A172 (cell line): ENCODE measurements around the gene NECAB2. TPM values are rescaled to one million over a fixed set of nuclear protein-coding genes. Genes with fewer than 3 reads are reported as not detected.
A peak's percentile ranks its signal among the peaks of the same experiment; 100 is the strongest.

Experiments
- DNase-seq: peaks from one replicate; pipeline ENCODE4 v3.0.0-alpha.2; 2015; ENCODE audit warnings: low spot score
- total RNA-seq: library from RNA; depleted of rRNA; stranded (reverse); fragments of >200 nt; shearing (Covaris generic); gene quantifications from 2 replicates; pipeline ENCODE4 v1.2.3, GENCODE V29; 2014

The NECAB2 gene
- total RNA-seq, 1 experiment from 2014 or later: 8.5 TPM

DNA sequence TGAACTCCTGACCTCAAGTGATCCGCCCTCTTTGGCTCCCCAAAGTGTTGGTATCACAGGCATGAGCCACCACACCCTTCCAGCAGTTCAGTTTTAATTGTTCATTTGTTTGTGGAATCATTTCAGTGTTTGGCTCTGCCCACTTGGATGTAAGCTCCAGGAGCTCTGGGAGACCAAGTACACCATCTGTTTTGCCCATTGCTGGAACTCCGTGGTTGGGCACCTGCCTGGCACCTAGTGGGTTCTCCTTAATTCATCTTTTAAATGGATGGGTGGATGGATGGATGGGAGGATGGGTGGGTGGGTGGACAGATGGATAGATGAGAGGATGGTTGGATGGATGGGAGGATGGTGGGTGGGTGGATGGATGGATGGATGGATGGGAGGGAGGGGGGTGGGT is 953 bp upstream of the NECAB2 start:
- DNase-seq: no peak

DNA sequence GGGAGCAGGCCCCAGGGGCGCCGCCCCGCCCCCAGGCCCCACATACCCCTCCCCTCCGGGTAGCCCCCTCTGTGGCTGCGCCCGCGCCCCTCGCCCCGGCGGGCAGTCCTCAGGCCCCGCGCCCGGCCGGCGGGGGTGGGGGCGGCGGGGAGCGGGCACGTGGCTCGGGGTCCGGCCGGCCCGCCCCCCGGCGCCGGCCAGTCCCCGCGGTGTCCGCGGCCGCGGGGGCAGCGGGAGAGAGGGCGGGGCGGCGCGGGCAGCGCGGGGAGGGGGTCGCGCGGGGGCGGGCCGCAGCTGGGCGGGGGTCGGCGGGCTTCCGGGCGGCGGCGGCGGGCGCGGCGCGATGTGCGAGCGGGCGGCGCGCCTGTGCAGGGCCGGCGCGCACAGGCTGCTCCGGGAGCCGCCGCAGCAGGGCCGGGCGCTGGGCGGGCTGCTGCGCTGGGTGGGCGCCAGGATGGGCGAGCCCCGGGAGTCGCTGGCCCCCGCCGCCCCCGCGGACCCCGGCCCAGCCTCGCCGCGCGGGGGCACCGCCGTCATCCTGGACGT is 335 bp downstream of the NECAB2 start:
- DNase-seq: no peak

DNA sequence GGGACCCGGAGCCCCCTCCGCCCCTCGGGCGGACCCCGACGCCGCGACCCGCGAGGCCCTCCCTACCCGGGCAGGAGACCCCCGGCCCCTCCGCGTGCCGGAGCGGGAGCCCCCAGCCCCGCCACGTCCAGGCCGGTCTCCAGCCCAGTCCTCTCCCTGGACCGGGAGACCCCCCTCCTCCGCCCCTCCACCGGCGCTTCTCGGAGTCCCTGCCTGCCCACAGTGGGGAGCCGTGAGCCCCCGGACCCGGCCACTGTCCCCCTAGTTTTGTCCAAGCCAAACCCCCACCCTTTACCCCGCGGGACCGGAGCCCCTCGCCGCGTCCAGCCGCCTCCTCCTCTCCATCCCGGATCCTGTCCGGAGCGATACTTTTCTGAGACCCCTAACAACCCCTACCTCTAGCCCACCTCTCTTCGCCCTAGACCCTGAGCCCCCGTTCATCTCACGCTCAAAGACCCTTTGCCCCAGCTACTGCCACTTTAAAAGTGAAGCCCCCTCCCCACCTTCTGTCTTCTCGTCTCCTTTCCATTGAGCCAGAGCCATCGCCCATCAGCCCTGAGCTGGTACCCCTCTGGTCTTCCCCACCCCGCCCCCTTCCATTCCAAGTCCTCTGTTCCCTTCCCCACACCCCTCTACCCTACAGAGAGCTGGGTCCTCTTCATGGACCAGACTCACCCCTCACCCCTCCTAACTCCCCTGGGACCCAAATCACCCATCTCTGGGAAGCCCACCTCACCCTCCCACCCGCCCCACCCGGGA is 1.0 kb downstream of the NECAB2 start:
- DNase-seq: no peak

DNA sequence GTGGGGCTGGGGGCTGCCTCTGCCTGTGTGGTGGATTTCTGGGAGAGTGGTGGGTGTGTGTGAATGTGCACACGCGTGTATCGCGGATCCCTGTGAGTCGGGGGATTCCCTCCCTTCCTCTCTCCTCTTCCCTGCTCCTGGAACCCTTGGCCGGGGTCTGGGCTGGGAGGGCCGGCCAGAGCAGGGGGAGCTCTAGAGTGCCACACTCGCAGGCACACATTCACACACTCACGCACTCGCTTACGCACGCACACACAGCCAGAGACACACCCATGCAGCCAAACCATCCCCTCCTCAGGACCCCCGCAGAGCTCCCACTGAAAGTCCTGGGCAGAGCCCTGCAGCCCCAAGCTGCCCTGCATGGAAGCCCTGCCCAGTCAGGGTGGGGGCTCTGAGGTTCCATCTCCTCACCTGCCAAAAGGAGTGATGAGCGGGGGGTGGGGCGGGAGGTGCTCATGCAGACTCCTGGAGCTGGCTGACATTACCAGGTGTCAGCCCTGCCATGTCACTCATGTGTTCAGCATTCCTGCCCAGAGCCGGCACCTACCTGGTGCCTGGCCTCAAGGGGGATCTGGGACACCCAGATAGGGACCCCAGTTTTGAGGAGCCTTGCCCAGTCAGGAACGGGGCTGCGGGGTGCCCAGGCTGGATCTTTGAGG is 1.9 kb downstream of the NECAB2 start:
- DNase-seq: no peak

DNA sequence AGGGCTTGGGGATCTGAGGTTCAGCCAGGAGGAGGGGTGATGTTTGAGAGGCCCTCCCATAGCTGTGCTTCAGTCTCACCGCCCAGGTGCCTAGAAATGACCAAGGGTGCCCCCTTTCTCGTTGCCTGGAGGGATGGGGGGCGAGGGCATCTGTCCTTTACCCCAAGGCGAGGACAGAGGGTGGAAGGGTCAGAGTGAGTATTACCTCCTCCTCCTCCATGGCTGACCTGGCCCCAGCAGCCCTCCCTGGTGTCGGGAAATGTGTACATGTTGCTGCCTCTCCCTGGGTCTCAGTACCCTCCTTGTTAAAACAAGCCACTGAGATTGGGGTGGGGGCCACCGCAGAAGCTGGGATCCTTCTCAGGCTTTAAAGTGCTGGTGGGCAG is 2.4 kb downstream of the NECAB2 start:
- no peak for DNase-seq

DNA sequence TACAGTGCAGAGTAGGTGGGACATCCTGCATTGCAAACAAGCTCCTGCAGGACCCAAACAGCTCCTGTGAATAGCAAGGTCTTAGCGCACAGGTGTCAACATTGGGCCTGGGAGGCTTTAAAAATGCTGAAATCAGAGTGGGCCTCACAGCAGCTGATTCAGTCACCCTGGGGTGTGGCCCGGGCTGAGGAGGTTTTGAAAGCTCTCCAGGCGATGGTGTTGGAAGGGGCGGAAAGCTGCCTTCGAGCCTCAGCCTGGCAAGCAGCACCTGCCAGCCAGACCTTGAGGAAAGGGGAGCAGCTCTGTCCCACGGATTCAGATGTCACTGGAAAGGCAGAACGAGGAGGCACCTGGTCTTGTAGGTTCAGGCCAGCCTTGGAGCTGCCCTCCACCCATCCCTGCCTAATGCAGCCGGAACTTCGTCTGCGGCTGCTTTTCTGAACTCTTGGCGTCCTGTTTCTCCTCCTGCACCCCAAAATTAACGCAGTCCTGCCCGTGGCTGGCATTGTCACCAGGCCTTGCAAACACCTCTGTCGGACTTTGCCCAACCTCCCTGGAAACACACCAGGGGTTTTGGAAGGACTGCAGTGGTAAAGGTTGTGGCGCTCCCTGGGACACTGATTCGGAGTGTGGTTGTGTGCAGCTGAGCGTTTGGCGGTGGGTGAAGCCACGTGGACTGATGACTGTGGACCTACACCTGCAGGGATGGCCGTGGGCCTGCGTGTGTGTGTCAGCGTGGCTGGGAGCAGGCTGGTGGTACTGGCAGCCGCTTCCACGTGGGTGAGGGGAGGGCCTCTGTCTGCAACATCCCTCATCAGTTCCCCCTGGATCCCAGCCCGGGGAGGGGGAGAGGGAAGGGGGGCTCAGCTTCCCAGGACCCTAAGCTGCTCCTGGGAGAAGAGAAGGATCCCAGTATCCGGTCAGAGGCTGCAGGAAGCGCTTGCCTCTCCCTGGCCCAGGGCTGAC is 3.4 kb downstream of the NECAB2 start:
- DNase-seq: no peak

DNA sequence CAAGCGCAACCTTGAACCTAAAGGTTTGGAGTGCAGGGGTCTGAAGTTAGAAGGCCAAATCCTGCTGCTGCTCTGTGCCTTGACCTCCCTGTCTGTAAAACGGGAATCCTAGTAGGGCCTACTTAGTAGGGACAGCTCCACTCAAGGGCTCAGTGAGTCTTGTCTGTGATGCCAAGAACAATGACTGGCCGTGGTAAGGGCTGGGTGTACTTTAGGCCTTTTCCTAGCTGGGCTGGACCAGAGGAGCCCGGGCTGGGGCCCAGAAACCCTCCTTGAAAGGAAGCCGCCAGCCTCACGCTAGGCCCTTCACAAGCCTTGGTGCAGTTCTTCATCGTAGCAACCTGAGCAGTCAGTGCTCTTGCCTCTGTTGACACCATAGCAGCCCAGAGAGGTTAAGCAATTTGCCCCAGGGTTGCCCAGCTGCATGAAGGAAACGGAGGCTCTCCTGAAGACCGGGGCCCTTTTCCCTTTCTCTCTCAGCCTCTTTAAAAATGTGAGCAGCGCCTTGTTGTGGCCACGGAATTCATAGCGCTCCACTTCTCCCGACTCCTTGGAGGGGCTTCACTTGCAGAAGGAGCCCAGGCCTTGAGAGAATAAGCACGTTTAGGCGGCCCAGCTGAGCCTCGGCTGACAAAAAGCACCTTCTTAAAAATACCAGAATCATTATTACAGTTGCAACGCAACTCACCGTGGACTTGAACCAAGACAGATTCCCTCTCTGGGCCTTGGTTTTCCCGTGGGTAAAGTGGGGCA is 4.4 kb downstream of the NECAB2 start:
- no peak for DNase-seq

DNA sequence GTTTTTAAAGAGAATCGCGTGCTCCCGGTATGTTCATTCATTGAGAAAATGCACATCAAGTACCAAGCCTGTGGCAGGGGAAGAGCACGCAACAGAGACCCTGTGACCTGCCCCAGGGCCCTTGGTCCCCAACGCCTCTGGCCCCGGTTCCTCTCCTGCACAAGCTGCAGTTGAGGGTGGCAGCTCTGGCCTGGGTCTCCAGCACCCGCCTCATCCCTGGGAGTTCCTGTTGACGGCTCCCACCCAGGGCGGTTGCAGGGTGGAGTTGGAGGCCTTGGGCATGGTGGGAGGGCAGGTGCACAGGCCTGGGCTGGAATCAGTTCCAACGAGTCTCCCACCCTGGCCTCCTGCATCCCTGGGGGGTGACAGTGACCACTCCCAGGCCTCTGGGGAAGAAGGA is 5.0 kb downstream of the NECAB2 start:
- DNase-seq: no peak

DNA sequence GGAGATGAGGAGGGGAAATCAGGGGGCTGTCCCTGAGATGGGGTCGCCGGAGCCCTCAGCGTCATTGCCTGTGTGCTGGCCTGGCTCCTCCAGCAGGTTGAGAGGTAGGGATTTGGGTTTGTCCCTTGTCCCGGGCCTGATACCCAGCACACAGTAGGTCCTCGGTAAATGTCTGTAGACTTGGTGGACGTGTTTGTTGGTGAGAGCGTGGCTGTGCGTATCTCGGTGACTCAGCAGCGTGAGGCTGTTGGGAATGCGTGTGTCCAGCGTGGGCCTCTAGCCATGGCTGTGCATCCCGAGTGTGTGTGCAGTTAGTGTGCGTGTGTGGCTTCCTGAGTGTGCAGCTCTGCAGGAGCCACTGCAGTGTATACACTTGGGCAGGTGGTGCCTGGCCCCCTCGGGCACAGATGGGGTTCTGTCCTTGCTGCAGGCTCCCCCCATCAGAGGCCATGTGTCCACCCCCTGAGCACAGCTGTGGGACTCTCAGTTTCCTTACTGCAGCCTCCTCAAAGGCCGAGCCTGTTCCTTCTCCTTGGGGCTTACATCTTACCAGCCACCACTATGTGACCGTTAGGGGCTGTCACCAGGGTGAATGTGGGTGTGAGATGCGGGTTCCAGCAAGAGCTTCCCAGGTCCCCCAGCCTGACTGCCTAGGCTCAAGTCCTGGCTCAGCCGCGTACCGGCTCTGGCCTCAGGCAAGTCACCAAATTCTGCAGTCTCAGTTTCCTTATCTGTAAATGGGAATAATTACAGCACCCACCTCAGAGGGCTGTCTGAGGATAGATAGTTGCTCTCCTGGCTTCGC is 5.7 kb downstream of the NECAB2 start:
- no peak for DNase-seq

DNA sequence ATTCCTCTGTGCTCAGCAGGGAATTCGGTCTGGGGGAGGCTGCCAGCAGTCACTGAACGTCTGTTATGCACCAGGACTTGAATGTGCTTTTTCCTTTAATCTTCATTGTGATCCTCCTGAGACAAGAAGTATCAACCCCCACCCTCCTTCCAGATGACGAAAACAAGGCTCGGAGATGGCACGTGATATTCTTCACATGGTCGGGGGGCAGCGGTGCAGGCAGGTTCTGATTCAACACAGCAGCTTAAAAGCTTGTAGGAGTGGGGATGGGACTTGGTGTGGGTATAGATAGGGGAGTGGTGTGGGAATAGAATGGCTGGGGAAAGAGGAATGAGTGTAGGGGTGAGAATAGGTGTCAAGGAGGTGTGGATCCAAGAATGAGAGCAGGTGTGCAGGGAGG is 6.4 kb downstream of the NECAB2 start:
- no peak for DNase-seq

DNA sequence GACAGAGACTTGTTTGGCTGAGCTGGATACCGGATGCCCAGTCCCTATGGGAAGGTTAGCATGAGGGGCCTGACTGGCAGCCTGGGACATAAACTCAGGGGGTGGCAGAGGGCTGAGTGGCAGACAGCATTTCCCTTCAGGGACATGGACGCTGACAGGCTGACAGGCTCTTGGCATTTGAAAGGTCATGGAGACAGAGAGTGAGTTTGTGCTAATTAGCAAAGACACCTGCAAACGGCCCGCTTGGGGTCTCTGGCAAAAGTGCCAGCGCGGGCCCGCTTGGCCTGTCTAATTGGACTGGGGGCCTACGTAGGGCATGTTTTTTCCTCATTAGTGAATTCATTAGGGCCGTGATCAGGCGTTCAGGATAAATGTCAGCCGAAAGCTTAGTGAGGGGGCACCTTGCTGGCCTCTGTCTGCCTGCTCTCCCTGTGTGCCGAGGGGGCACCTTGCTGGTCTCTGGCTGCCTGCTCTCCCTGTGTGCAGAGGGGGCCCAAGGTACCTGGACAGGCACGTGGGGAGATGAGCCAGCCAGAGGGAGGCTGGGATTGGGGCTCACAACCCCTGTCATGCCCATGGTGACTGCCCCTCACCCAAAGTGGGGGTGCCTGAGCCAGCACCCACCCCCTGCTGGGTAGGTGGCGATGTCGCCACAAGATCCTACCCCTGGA is 7.7 kb downstream of the NECAB2 start:
- DNase-seq: no peak

DNA sequence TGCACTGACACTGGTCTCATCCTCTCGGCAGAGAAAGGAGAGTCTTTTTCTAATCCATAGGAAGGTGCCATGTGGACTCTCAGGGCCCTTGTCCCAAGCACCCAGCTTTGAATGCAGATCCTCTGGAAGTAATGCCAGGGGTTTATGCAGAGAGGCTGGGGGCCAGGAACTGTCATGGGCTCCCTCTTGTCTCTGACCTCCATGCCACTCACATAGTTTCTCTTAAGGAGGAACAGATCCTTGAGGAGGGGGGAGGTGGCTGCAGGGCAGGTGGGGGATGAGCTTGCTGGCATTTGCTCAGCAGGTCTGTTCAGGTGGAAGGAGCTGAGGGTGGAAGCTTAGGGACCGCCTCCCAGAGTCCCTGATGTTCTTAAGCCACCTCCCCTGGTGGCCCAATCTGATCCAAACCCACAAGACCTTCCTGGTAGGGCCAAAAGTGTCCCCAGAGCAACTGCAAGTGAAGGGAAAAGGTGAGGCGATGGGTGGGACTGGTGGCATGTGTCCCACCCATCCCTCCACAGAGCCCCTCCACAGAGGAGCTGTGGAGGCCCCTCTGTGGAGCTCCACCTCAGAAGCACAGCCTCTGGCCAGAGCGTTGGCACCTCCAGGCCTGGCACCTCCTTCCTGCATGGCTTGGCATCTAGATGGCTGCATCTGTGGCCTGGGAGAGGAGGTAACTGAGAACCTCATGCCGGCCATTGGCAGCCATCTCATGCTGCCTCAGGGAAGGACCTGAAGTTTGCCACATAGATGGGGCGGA is 9.2 kb downstream of the NECAB2 start:
- DNase-seq: no peak

DNA sequence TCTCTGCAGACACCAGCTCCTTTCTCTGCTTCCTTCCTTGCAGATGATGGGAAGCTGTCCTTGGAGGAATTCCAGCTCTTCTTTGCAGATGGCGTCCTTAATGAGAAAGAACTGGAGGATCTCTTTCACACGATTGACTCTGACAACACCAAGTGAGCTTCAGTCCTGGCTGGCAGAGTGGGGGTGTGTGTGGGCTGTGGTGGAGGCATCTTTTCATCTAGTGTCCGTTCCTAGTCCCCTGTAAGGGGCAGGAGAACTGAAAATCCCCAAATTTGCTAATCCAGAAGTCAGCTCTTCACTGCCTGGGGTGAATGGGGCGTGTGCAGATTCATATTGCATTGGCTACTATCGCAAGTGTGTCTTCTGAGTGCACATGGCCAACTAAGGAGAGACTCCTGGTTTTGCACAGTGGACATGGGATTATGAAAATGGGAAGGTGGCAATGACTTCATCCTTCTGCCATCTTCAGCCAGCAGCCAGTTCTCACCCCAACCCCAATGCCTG is 10.4 kb downstream of the NECAB2 start:
- no peak for DNase-seq

DNA sequence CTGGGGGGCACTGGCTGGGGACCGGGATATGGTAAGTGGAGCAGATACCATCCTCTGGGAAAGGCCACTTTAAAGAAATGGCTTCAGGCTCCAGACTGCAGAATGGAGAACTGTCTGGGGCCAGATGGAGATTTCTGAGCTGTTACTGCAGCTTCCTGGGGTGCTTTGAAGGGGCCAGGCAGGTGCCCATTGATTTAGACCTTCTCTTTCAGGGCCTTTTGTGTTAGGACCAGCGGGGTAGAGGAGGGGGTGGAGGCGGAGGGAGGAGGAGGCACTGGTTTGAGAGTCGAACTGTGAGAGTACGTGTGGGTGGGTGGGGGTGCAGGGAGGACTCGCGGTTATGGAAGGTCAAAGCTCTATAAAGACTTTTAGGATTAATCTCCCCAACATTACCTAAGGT is 11.4 kb downstream of the NECAB2 start:
- DNase-seq: no peak

DNA sequence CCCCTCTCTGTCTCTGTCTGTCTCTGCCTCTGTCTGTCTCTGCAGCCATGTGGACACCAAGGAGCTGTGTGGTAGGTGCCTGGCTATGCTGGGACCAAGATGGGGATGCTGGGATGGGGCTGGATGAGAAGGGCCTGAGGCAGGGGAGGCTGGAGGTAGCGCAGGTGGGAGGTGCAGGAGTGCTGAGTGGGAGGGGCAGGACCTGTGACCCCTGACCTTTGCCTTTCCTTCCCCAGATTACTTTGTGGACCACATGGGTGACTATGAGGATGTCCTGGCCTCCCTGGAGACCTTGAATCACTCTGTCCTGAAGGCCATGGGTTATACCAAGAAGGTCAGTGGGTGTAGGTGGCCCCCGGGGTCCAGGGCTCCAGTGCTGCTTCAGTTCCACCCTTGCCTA is 12.8 kb downstream of the NECAB2 start:
- DNase-seq: no peak

DNA sequence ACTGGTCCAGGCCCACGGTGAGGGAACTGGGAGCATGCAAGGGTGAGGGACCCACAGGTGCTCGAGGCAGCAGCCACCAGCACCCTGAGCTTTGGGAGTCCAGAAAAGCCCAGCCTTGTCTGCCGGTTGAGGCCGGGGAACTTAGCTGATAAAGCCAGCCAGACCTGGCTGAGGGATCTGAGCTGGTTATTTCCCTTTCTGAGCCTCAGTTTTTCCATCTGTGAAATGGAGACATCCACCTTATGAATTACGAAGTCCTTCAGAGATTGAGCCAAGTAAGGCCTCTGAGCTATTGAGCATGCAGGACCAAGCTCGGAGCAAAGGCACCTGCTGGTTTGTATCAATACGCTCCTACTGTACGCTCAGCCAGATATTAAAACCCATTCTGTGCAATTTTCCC is 13.8 kb downstream of the NECAB2 start:
- no peak for DNase-seq

DNA sequence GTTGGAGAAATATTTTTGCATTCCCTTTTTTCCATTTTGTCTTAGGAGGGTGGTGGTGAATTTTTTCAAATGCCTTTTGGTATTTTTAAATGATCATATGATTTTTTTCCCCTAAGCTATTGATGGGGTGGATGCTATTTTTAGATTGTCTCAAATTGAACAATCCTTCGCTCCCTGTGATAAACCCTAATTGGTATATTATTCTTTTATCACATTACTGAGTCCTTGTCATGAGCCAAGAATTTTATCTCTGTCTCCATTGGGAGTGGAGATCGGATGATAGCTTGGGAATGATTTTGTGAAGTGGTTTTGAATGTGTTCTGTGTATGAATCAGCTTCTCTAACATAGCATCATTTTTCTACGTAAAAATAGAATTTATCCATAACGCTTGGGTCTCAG is 15.4 kb downstream of the NECAB2 start:
- DNase-seq: peak; percentile 31

DNA sequence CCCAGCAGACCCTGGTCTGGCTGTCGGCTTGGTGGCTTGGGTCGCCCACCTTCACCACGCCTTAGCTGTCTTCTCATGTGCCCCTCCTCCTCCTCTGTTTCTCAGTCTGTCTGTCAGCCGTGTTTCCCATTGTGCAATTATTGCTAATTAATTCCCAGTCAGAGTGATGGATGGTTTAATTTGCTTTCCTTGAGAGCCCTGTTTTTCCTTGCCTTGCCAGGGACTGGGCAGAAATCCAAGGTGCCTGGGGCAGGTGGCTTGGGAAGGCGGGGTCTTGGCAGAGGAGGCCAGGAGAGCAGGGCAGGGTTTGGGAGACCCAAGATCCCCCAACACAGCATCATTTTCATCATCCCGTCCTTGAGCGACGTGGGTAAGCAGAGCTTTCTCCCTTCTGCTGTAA is 21.3 kb downstream of the NECAB2 start:
- DNase-seq: no peak

DNA sequence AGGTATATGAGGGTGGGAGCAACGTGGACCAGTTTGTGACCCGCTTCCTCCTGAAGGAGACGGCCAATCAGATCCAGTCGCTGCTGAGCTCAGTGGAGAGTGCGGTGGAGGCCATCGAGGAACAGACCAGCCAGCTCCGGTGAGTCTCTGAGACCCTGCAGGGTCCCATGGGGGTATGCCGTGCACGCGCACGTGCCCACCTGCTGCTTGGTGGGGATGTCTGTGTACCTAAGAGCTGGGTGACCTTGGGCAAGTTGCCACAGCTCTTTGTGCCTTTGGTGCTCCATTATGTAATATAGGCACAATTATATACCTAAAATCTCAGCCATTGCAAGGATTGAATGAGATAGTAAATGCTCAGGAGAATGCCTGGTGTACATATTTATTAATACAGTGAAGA is 22.4 kb downstream of the NECAB2 start:
- DNase-seq: no peak
